Kidney capillary endothelial cell (primary cell): ENCODE measurements around the gene ORMDL3.
"Not testable (repeated sequence)": the region's sequence is repeated elsewhere in the genome, so short reads cannot be mapped to it uniquely, and the experiment has no call there.

Source experiments
- DNase-seq: peaks from one replicate; pipeline ENCODE4 v3.0.0-alpha.2; 2018; ENCODE audit warnings: low spot score

The ORMDL3 gene

GRCh38 chr17:39924691-39925055 lies 2.7 kb downstream of the ORMDL3 start:
- no peak for DNase-seq

- DNase-seq = peak; percentile 45
Observed at GRCh38 chr17:39923836-39924690, 3.3 kb downstream of the ORMDL3 start.

GRCh38 chr17:39923230-39923629 lies 4.2 kb downstream of the ORMDL3 start:
- DNase-seq = no peak

- DNase-seq = no peak
Observed at GRCh38 chr17:39922006-39922405, 5.4 kb downstream of the ORMDL3 start.

- DNase-seq = no peak
Observed at GRCh38 chr17:39921323-39921722, 6.1 kb downstream of the ORMDL3 start.

- no peak for DNase-seq
Observed at GRCh38 chr17:39920218-39921210, 6.9 kb downstream of the ORMDL3 start.

- DNase-seq = no peak
Observed at GRCh38 chr17:39919087-39919683, 8.2 kb downstream of the ORMDL3 start.

GRCh38 chr17:39916918-39917317 lies 10.5 kb downstream of the ORMDL3 start:
- DNase-seq = no peak

- DNase-seq = no peak
Observed at GRCh38 chr17:39915559-39915958, 11.8 kb downstream of the ORMDL3 start.

- no peak for DNase-seq
Observed at GRCh38 chr17:39913989-39914388, 13.4 kb downstream of the ORMDL3 start.

- DNase-seq = no peak
Observed at GRCh38 chr17:39908789-39909352, 18.5 kb downstream of the ORMDL3 start.

GRCh38 chr17:39904990-39905288 lies 22.5 kb downstream of the ORMDL3 start:
- no peak for DNase-seq

GRCh38 chr17:39903158-39903884 lies 24.1 kb downstream of the ORMDL3 start:
- no peak for DNase-seq

GRCh38 chr17:39902027-39902426 lies 25.4 kb downstream of the ORMDL3 start:
- DNase-seq = not testable (repeated sequence)

- no peak for DNase-seq
Observed at GRCh38 chr17:39899215-39899614, 28.2 kb downstream of the ORMDL3 start.

GRCh38 chr17:39898088-39898487 lies 29.3 kb downstream of the ORMDL3 start:
- DNase-seq = no peak

- no peak for DNase-seq
Observed at GRCh38 chr17:39894681-39895376, 32.6 kb downstream of the ORMDL3 start.

- DNase-seq = no peak
Observed at GRCh38 chr17:39889200-39889599, 38.2 kb downstream of the ORMDL3 start.

- DNase-seq = no peak
Observed at GRCh38 chr17:39887078-39887477, 40.3 kb downstream of the ORMDL3 start.

- not testable (repeated sequence) for DNase-seq
Observed at GRCh38 chr17:39886102-39886501, 41.3 kb downstream of the ORMDL3 start.

- DNase-seq = no peak
Observed at GRCh38 chr17:39872751-39873150, 54.6 kb downstream of the ORMDL3 start.
